H1 (cell line): ENCODE measurements around the gene ATP11A. TPM values are rescaled to one million over a fixed set of nuclear protein-coding genes. Genes with fewer than 3 reads are reported as not detected.

ENCODE experiments used
- BCL11A ChIP-seq, 2 experiments: IDR thresholded peaks; one replicate each; pipeline ENCODE4 v1.6.1; 2011; ENCODE audit warnings: low read depth in 2 of 2, low read length in 2 of 2, mild to moderate bottlenecking in 2 of 2
- HDAC2 ChIP-seq, 2 experiments: fragments of 300-600 bp in 1 of 2; sonication (generic) in 1 of 2; IDR thresholded peaks; 2 replicates each; pipeline ENCODE4 v1.6.1; 2011 to 2012; ENCODE audit warnings: low read depth in 2 of 2, low read length in 2 of 2, mild to moderate bottlenecking in 2 of 2, moderate library complexity in 2 of 2, borderline replicate concordance in 1 of 2, inconsistent platforms in 1 of 2
- HDAC6 ChIP-seq: IDR thresholded peaks from one replicate; pipeline ENCODE4 v1.7.1; 2012; ENCODE audit warnings: low read depth, mild to moderate bottlenecking, inconsistent platforms, low read length, moderate library complexity
- JUND ChIP-seq: IDR thresholded peaks from 2 replicates; pipeline ENCODE4 v1.6.1; 2011; ENCODE audit warnings: mild to moderate bottlenecking, improper control_type of control experiment, low read length
- SIRT6 ChIP-seq: IDR thresholded peaks from one replicate; pipeline ENCODE4 v1.7.1; 2012; ENCODE audit warnings: low read length, inconsistent platforms
- SIX5 ChIP-seq: IDR thresholded peaks from 2 replicates; pipeline ENCODE4 v1.6.1; 2011; ENCODE audit warnings: mild to moderate bottlenecking, low read depth, low read length
- SP2 ChIP-seq: IDR thresholded peaks from 2 replicates; pipeline ENCODE4 v1.6.1; 2012; ENCODE audit warnings: mild to moderate bottlenecking, low read length, inconsistent platforms
- polyA plus RNA-seq, 7 experiments: library from polyadenylated mRNA; depleted of rRNA in 3 of 7; stranded (reverse) in 5 of 7; unstranded in 2 of 7; fragments of >200 nt in 5 of 7; fragments of 200-250 nt in 2 of 7; gene quantifications; 1 replicate in 5 of 7; 2 replicates in 1 of 7; 4 replicates in 1 of 7; pipeline versions ENCODE4 v1.2.1 to v1.2.3, GENCODE V29; 2011 to 2013; ENCODE audit warnings: missing spikeins in 2 of 7, mixed read lengths in 2 of 7
- total RNA-seq: library from RNA; stranded (reverse); fragmentation: NEBNext Ultra II Directional; extraction: Animal tissue kit (Norgen Biotek cat#: 25700); gene quantifications from 2 replicates; pipeline ENCODE4 v1.2.1, GENCODE V29; 2021

Gene ATP11A
- total and polyA plus RNA-seq, 2 of the 8 experiments (the other 6 are each of a cell fraction or from before 2014, with no cell fraction given) = 28.8 to 72.9 TPM

GRCh38 chr13:112804374-112804773, 114.5 kb downstream of the ATP11A start (continued):
- TF ChIP-seq BCL11A (IDR thresholded peaks at IDR 0.05; ENCODE audit: low read depth in 2 of 2, low read length in 2 of 2) = no peak
- TF ChIP-seq SP2 = no peak
- no peak for TF ChIP-seq SIRT6
- TF ChIP-seq SIX5 = no peak
- no peak for TF ChIP-seq HDAC6
- TF ChIP-seq HDAC2 (IDR thresholded peaks at IDR 0.05; ENCODE audit: borderline replicate concordance in 1 of 2, low read depth in 2 of 2, low read length in 2 of 2) = no peak
- TF ChIP-seq JUND = no peak
